ENCODE measurements around the gene PRH2.

Gene PRH2

DNA sequence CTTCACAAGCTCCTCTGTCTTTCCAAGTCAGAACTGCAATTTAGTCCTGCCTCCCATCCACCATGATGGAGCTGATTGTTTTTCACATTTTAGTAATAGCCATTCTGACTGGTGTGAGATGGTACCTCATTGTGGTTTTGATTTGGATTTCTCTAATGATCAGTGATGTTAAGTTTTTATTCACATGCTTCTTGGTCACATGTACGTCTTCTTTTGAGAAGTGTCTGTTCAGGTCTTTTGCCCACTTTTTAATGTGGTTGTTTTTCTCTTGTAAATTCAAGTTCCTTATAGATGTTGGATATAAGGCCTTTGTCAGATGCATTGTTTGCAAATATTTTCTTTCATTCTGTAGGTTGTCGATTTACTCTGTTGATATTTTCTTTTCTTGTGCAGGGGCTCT lies 14.1 kb downstream of the PRH2 start:
- Mint-ChIP-seq H3K27me3 (ENCODE audit: low read depth, poor library complexity) (peaks cover 3% of the 10 kb centered on the region), H3K27ac (peak overlapping the region; percentile 23), H3K4me3 (no peak overlapping the region), H3K9me3 (peaks cover 56% of the 10 kb centered on the region), H3K4me1 (no peaks in the 10 kb centered on the region), H3K36me3 (ENCODE audit: low read depth) (peaks cover 52% of the 10 kb centered on the region)
- no peak for DNase-seq
- TF ChIP-seq, protein P1, sequence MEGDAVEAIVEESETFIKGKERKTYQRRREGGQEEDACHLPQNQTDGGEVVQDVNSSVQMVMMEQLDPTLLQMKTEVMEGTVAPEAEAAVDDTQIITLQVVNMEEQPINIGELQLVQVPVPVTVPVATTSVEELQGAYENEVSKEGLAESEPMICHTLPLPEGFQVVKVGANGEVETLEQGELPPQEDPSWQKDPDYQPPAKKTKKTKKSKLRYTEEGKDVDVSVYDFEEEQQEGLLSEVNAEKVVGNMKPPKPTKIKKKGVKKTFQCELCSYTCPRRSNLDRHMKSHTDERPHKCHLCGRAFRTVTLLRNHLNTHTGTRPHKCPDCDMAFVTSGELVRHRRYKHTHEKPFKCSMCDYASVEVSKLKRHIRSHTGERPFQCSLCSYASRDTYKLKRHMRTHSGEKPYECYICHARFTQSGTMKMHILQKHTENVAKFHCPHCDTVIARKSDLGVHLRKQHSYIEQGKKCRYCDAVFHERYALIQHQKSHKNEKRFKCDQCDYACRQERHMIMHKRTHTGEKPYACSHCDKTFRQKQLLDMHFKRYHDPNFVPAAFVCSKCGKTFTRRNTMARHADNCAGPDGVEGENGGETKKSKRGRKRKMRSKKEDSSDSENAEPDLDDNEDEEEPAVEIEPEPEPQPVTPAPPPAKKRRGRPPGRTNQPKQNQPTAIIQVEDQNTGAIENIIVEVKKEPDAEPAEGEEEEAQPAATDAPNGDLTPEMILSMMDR (IDR thresholded peaks at IDR 0.05): no peak

DNA sequence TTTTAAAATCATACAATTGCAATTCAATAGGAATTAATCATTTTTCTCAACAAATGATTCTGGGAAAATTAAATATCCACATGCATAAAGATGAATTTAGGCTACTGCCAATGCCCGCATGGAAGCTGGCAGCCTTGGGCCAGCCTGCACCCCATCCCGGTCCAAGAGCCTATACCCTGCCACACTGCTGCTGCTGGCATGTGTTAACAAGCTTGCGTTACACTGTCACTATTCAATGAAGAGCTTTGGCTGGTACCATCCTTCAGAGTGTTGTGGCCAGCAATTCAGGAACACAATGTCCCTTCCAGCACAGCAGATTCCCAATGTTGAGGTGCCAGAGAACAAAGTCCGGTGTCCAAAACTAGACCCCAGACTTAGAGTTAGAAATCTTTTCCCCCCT lies 23.6 kb downstream of the PRH2 start:
- H3K27ac Mint-ChIP-seq: no peak overlapping the region
- peaks cover 88% of the 10 kb centered on the region for H3K36me3 Mint-ChIP-seq (ENCODE audit: low read depth)
- H3K9me3 Mint-ChIP-seq: peaks cover 83% of the 10 kb centered on the region
- H3K27me3 Mint-ChIP-seq (ENCODE audit: low read depth, poor library complexity): no peaks in the 10 kb centered on the region
- TF ChIP-seq, protein P1 (IDR thresholded peaks at IDR 0.05): no peak
- H3K4me1 Mint-ChIP-seq: no peaks in the 10 kb centered on the region
- H3K4me3 Mint-ChIP-seq: no peak overlapping the region
- no peak for DNase-seq

DNA sequence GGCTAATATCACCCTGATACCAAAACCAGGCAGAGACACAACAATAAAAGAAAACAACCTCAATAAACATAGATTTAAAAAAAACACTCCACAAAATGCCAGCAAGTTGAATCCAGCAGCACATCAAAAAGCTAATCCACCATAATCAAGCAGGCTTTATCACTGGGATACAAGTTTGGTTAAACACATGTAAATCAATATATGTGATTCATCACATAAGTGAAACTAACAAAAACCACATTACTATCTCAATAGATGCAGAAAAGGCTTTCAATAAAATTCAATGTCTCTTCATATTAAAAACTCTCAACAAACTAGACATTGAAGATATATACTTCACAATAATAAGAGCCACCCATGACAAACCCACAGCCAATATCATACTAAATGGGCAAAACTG lies 27.0 kb downstream of the PRH2 start:
- TF ChIP-seq, protein P1 (IDR thresholded peaks at IDR 0.05): no peak
- no peak overlapping the region for H3K4me3 Mint-ChIP-seq
- no peak overlapping the region for H3K27ac Mint-ChIP-seq
- peaks cover 65% of the 10 kb centered on the region for H3K9me3 Mint-ChIP-seq
- no peak for DNase-seq
- peaks cover 78% of the 10 kb centered on the region for H3K36me3 Mint-ChIP-seq (ENCODE audit: low read depth)
- no peaks in the 10 kb centered on the region for H3K27me3 Mint-ChIP-seq (ENCODE audit: low read depth, poor library complexity)
- H3K4me1 Mint-ChIP-seq: no peaks in the 10 kb centered on the region

DNA sequence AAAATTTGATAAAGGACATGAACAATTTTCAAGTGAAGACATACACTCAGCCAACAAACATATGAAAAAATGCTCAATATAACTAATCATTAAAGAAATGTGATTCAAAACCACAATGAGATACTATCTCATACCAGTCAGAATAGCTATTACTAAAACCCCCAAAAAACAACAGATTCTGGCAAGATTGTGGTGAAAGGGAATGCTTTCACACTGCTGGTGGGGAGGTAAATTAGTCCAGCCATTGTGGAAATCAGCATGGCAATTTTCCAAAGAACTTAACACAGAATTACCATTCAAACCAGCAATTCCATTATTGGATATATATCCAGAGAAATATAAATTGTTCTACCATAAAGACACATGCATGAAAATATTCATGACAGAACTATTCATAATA lies 28.7 kb downstream of the PRH2 start:
- Mint-ChIP-seq H3K4me3 (no peak overlapping the region), H3K36me3 (ENCODE audit: low read depth) (peaks cover 85% of the 10 kb centered on the region), H3K27me3 (ENCODE audit: low read depth, poor library complexity) (no peaks in the 10 kb centered on the region), H3K9me3 (peaks cover 57% of the 10 kb centered on the region), H3K27ac (no peak overlapping the region), H3K4me1 (no peaks in the 10 kb centered on the region)
- TF ChIP-seq, protein P1 (IDR thresholded peaks at IDR 0.05): no peak
- DNase-seq: no peak

DNA sequence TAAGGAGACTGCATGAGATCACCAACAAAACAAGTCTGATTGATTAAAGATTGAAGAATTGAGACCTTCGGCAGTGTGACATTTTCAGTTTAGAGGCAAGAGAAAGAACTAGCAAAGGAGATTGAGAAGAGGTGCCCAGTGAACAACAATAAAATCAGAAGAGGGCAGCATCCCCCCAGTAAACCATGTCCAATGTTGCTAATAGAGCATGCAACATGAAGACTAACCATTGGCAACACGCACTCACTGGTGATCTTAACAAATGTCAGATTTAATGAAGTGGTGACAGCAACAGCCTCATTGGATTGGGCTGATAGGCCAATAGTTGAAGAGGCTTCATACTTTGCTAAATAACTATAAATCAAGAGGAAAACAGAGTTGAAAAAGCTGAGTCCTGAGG lies 30.8 kb downstream of the PRH2 start:
- H3K27me3 Mint-ChIP-seq (ENCODE audit: low read depth, poor library complexity): no peaks in the 10 kb centered on the region
- TF ChIP-seq, protein P1 (IDR thresholded peaks at IDR 0.05): no peak
- H3K9me3 Mint-ChIP-seq: peaks cover 42% of the 10 kb centered on the region
- H3K4me3 Mint-ChIP-seq: no peak overlapping the region
- H3K27ac Mint-ChIP-seq: no peak overlapping the region
- no peak for DNase-seq
- H3K36me3 Mint-ChIP-seq (ENCODE audit: low read depth): peaks cover 82% of the 10 kb centered on the region
- H3K4me1 Mint-ChIP-seq: no peaks in the 10 kb centered on the region

DNA sequence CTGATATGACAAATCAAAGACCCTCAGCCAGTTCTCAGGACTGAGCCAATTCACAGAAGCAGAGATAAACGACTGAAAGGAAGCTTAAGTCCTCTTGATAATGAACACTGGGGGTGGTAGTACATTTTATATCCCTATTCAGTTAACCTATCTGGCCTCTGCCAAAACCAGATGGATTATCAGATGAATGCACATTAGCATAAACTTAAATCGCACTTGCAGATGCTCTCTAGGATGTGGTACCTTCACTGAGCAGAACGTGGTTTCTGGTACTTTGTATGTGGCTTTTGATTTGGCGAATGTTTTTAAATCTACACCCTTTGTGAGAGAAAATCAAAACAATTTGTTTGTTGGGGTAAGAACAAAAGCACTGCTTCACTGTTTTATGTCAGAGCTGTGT lies 31.2 kb downstream of the PRH2 start:
- H3K4me1 Mint-ChIP-seq: no peaks in the 10 kb centered on the region
- H3K4me3 Mint-ChIP-seq: no peak overlapping the region
- H3K36me3 Mint-ChIP-seq (ENCODE audit: low read depth): peaks cover 78% of the 10 kb centered on the region
- TF ChIP-seq, protein P1 (IDR thresholded peaks at IDR 0.05): no peak
- H3K27me3 Mint-ChIP-seq (ENCODE audit: low read depth, poor library complexity): no peaks in the 10 kb centered on the region
- H3K27ac Mint-ChIP-seq: no peak overlapping the region
- DNase-seq: no peak
- H3K9me3 Mint-ChIP-seq: peaks cover 38% of the 10 kb centered on the region
